Measurements from ENCODE around the gene CYB561A3.

Gene CYB561A3

GRCh38 chr11:61345170-61345610 lies 16.5 kb downstream of the CYB561A3 start:
- DNase-seq (ENCODE audit: low read depth) = no peak
- no peak for TF ChIP-seq CTCF (IDR thresholded peaks at IDR 0.05; ENCODE audit: insufficient read depth, low read depth, low read length, missing control alignments)
- no peak overlapping the region for H3K4me3 ChIP-seq (ENCODE audit: low read length)

- H3K4me3 ChIP-seq (ENCODE audit: low read length) = no peak overlapping the region
- no peak for TF ChIP-seq CTCF (IDR thresholded peaks at IDR 0.05; ENCODE audit: insufficient read depth, low read depth, low read length, missing control alignments)
- no peak for DNase-seq (ENCODE audit: low read depth)
Observed at GRCh38 chr11:61343792-61344745, 17.6 kb downstream of the CYB561A3 start.

- H3K4me3 ChIP-seq (ENCODE audit: low read length) = no peak overlapping the region
- TF ChIP-seq CTCF (IDR thresholded peaks at IDR 0.05; ENCODE audit: insufficient read depth, low read depth, low read length, missing control alignments) = no peak
- DNase-seq (ENCODE audit: low read depth) = no peak
Observed at GRCh38 chr11:61342207-61342803, 19.4 kb downstream of the CYB561A3 start.

GRCh38 chr11:61341706-61342105 lies 20.0 kb downstream of the CYB561A3 start:
- no peak for TF ChIP-seq CTCF (IDR thresholded peaks at IDR 0.05; ENCODE audit: insufficient read depth, low read depth, low read length, missing control alignments)
- no peak for DNase-seq (ENCODE audit: low read depth)
- H3K4me3 ChIP-seq (ENCODE audit: low read length) = no peak overlapping the region

- TF ChIP-seq CTCF (IDR thresholded peaks at IDR 0.05; ENCODE audit: insufficient read depth, low read depth, low read length, missing control alignments) = no peak
- no peak for DNase-seq (ENCODE audit: low read depth)
- no peak overlapping the region for H3K4me3 ChIP-seq (ENCODE audit: low read length)
Observed at GRCh38 chr11:61340979-61341378, 20.7 kb downstream of the CYB561A3 start.

- TF ChIP-seq CTCF (IDR thresholded peaks at IDR 0.05; ENCODE audit: insufficient read depth, low read depth, low read length, missing control alignments) = no peak
- H3K4me3 ChIP-seq (ENCODE audit: low read length) = no peak overlapping the region
- no peak for DNase-seq (ENCODE audit: low read depth)
Observed at GRCh38 chr11:61339490-61339878, 22.2 kb downstream of the CYB561A3 start.

Data from epithelial cell of esophagus (primary cell).